Measurements from ENCODE around the gene TNS3. TPM values are rescaled to one million over a fixed set of nuclear protein-coding genes. Genes with fewer than 3 reads are reported as not detected.

The TNS3 gene
- total RNA-seq, 1 experiment from 2014 or later: 533 TPM

GRCh38 chr7:47342296-47343060, 239.4 kb downstream of the TNS3 start:
- Histone ChIP-seq H3K9me3 (ENCODE audit: control insufficient read depth, insufficient read depth, low read depth, low read length) (no peaks in the 10 kb centered on the region), H3K27me3 (ENCODE audit: control insufficient read depth, insufficient read depth, low read length) (no peaks in the 10 kb centered on the region), H3K4me3 (ENCODE audit: low read depth in 2 of 2, low read length in 2 of 2) (no peak overlapping the region), H3K36me3 (ENCODE audit: control insufficient read depth, insufficient read depth, low read length) (peaks cover 73% of the 10 kb centered on the region), H3K27ac (ENCODE audit: low read length) (no peak overlapping the region), H3K4me1 (ENCODE audit: control insufficient read depth, insufficient read depth, low read length) (no peaks in the 10 kb centered on the region)
- intact Hi-C loops (cut with micrococcal nuclease; ENCODE audit: unreplicated experiment): no loop called here
- DNase-seq (ENCODE audit: low read depth, low spot score): no peak
- TF ChIP-seq SIN3A (IDR thresholded peaks at IDR 0.05; ENCODE audit: borderline replicate concordance, insufficient read depth, low read depth, low read length) (no peak), POLR2AphosphoS5 (IDR thresholded peaks at IDR 0.05; ENCODE audit: low read depth, low read length) (no peak), TCF7L2 (IDR thresholded peaks at IDR 0.05; ENCODE audit: low read depth, low read length) (no peak), REST (IDR thresholded peaks at IDR 0.05; ENCODE audit: insufficient read depth in 1 of 2, low read depth in 2 of 2, low read length in 1 of 2) (no peak)
- TF ChIP-seq, protein P1, sequence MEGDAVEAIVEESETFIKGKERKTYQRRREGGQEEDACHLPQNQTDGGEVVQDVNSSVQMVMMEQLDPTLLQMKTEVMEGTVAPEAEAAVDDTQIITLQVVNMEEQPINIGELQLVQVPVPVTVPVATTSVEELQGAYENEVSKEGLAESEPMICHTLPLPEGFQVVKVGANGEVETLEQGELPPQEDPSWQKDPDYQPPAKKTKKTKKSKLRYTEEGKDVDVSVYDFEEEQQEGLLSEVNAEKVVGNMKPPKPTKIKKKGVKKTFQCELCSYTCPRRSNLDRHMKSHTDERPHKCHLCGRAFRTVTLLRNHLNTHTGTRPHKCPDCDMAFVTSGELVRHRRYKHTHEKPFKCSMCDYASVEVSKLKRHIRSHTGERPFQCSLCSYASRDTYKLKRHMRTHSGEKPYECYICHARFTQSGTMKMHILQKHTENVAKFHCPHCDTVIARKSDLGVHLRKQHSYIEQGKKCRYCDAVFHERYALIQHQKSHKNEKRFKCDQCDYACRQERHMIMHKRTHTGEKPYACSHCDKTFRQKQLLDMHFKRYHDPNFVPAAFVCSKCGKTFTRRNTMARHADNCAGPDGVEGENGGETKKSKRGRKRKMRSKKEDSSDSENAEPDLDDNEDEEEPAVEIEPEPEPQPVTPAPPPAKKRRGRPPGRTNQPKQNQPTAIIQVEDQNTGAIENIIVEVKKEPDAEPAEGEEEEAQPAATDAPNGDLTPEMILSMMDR (IDR thresholded peaks at IDR 0.05): no peak
- BruUV-seq (replicated peaks): no TSS peak
- ATAC-seq: no peak
- in situ Hi-C loops (cut with HindIII; ENCODE audit: low pct_unique_long_range_greater_than_20kb, low sequenced_read_pairs): no loop called here
- CTCF ChIA-PET: no interaction called here
- POLR2A ChIA-PET: no interaction called here

DNA sequence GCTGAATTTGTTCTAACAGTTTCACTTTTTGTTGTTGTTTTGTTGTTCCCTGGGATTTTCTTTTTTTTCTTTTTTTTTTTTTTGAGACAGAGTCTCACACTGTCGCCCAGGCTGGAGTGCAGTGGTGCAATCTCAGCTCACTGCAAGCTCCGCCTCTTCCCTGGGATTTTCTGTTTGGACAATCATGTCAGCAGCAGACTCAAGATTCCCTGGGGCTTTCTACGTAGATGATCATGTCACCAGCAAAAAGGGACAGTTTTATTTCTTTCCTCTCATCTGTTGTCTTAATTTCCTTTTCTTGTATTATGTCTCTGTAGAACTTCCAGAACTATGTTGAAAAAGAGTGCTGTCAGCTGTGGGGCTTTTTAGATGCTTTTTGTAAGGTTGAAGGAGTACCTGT, 241.4 kb downstream of the TNS3 start:
- CTCF ChIA-PET: no interaction called here

More for the DNA sequence above, 241.4 kb downstream of the TNS3 start:
- Histone ChIP-seq H3K4me3 (ENCODE audit: low read depth in 2 of 2, low read length in 2 of 2) (no peak overlapping the region), H3K9me3 (ENCODE audit: control insufficient read depth, insufficient read depth, low read depth, low read length) (no peaks in the 10 kb centered on the region), H3K36me3 (ENCODE audit: control insufficient read depth, insufficient read depth, low read length) (peaks cover 71% of the 10 kb centered on the region), H3K27ac (ENCODE audit: low read length) (no peak overlapping the region), H3K4me1 (ENCODE audit: control insufficient read depth, insufficient read depth, low read length) (no peaks in the 10 kb centered on the region), H3K27me3 (ENCODE audit: control insufficient read depth, insufficient read depth, low read length) (no peaks in the 10 kb centered on the region)
- no TSS peak for BruUV-seq (replicated peaks)
- TF ChIP-seq TCF7L2 (IDR thresholded peaks at IDR 0.05; ENCODE audit: low read depth, low read length) (no peak), REST (IDR thresholded peaks at IDR 0.05; ENCODE audit: insufficient read depth in 1 of 2, low read depth in 2 of 2, low read length in 1 of 2) (no peak), POLR2AphosphoS5 (IDR thresholded peaks at IDR 0.05; ENCODE audit: low read depth, low read length) (no peak), SIN3A (IDR thresholded peaks at IDR 0.05; ENCODE audit: borderline replicate concordance, insufficient read depth, low read depth, low read length) (no peak)
- TF ChIP-seq, protein P1 (IDR thresholded peaks at IDR 0.05): no peak
- in situ Hi-C loops (cut with HindIII; ENCODE audit: low pct_unique_long_range_greater_than_20kb, low sequenced_read_pairs) (no loop called here), intact Hi-C loops (cut with micrococcal nuclease; ENCODE audit: unreplicated experiment) (no loop called here)
- POLR2A ChIA-PET: no interaction called here
- no peak for DNase-seq (ENCODE audit: low read depth, low spot score)
- no peak for ATAC-seq
